ENCODE data around the gene ARHGEF7.

The ARHGEF7 gene

GRCh38 chr13:111129465-111130115 lies 14.5 kb downstream of the ARHGEF7 start:
- TF ChIP-seq CTCF (IDR thresholded peaks at IDR 0.05), result no peak

GRCh38 chr13:111130116-111130508 lies 15.0 kb downstream of the ARHGEF7 start:
- TF ChIP-seq CTCF (IDR thresholded peaks at IDR 0.05), result no peak

- TF ChIP-seq CTCF (IDR thresholded peaks at IDR 0.05), result no peak
Measured at GRCh38 chr13:111131048-111131447, 15.9 kb downstream of the ARHGEF7 start.

GRCh38 chr13:111131611-111132010 lies 16.5 kb downstream of the ARHGEF7 start:
- TF ChIP-seq CTCF (IDR thresholded peaks at IDR 0.05), result no peak

GRCh38 chr13:111132948-111133347 lies 17.8 kb downstream of the ARHGEF7 start:
- TF ChIP-seq CTCF (IDR thresholded peaks at IDR 0.05), result no peak

GRCh38 chr13:111139452-111139851 lies 24.3 kb downstream of the ARHGEF7 start:
- no peak for TF ChIP-seq CTCF (IDR thresholded peaks at IDR 0.05)

- TF ChIP-seq CTCF (IDR thresholded peaks at IDR 0.05), result no peak
Measured at GRCh38 chr13:111139873-111140561, 24.9 kb downstream of the ARHGEF7 start.
